Thoracic aorta (tissue), 2 donors: ENCODE data around the gene NPY1R. TPM values are rescaled to one million over a fixed set of nuclear protein-coding genes. Genes with fewer than 3 reads are reported as not detected.

ENCODE experiments used
- ATAC-seq: fragments of 150-250 bp; one replicate; pipeline ENCODE4 v1.8.0; 2017; ENCODE audit warnings: low read depth; ENCODE audit not compliant: insufficient number of reproducible peaks, low FRiP score
- DNase-seq: peaks from one replicate; pipeline ENCODE4 v3.0.0-alpha.2; 2020; ENCODE audit warnings: low spot score
- H3K27ac ChIP-seq, 2 donors: fragments of 200-600 bp; sonication (generic); 1 replicate in 1 of 2; 2 replicates in 1 of 2; pipeline ENCODE4 v1.5.1; 2016; ENCODE audit warnings: mild to moderate bottlenecking in 2 of 2, moderate library complexity in 2 of 2
- H3K27me3 ChIP-seq: fragments of 200-600 bp; sonication (generic); replicated peaks from 2 replicates; pipeline ENCODE4 v1.6.0; 2016; ENCODE audit warnings: mild to moderate bottlenecking; ENCODE audit not compliant: insufficient read depth
- H3K36me3 ChIP-seq: fragments of 200-600 bp; sonication (generic); one replicate; pipeline ENCODE4 v1.5.1; 2016
- H3K4me1 ChIP-seq, 2 donors: fragments of 200-600 bp; sonication (generic); 1 replicate in 1 of 2; 2 replicates in 1 of 2; pipeline versions ENCODE4 v1.5.1 to v1.6.0; 2016; ENCODE audit warnings: low read depth in 2 of 2, mild to moderate bottlenecking in 1 of 2; ENCODE audit not compliant: control insufficient read depth in 1 of 2
- H3K4me3 ChIP-seq: fragments of 200-600 bp; sonication (generic); 2 replicates; pipeline ENCODE4 v1.5.1; 2016; ENCODE audit warnings: mild to moderate bottlenecking
- H3K9me3 ChIP-seq: fragments of 200-600 bp; sonication (generic); 2 replicates; pipeline ENCODE4 v1.5.1; 2016
- total RNA-seq, 2 donors: library from RNA; depleted of rRNA; stranded (reverse); fragments of >200 nt; gene quantifications; one replicate each; pipeline versions ENCODE4 v1.1.0 to v1.2.3, GENCODE V29; 2016
- TF ChIP-seq, protein P1 (sequence below): fragments of 200-600 bp; sonication (generic); IDR thresholded peaks from one replicate; pipeline ENCODE4 v1.5.1; 2019; ENCODE audit warnings: antibody characterized with exemption

The NPY1R gene
- total RNA-seq, 2 donors from 2014 or later = 35.4 to 112 TPM

- Histone ChIP-seq H3K9me3 (no peaks in the 10 kb centered on the region), H3K27me3 (no peaks in the 10 kb centered on the region), H3K27ac (no peak overlapping the region), H3K36me3 (no peaks in the 10 kb centered on the region), H3K4me1 (no peaks in the 10 kb centered on the region), H3K4me3 (no peak overlapping the region)
- ATAC-seq = no peak
- no peak for DNase-seq
- TF ChIP-seq, protein P1, sequence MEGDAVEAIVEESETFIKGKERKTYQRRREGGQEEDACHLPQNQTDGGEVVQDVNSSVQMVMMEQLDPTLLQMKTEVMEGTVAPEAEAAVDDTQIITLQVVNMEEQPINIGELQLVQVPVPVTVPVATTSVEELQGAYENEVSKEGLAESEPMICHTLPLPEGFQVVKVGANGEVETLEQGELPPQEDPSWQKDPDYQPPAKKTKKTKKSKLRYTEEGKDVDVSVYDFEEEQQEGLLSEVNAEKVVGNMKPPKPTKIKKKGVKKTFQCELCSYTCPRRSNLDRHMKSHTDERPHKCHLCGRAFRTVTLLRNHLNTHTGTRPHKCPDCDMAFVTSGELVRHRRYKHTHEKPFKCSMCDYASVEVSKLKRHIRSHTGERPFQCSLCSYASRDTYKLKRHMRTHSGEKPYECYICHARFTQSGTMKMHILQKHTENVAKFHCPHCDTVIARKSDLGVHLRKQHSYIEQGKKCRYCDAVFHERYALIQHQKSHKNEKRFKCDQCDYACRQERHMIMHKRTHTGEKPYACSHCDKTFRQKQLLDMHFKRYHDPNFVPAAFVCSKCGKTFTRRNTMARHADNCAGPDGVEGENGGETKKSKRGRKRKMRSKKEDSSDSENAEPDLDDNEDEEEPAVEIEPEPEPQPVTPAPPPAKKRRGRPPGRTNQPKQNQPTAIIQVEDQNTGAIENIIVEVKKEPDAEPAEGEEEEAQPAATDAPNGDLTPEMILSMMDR = no peak
These were observed 23.7 kb upstream of the NPY1R start for GRCh38 chr4:163356104-163356503.

- DNase-seq (no peak), ATAC-seq (no peak)
- Histone ChIP-seq H3K27me3 (no peaks in the 10 kb centered on the region), H3K9me3 (no peaks in the 10 kb centered on the region), H3K4me3 (no peak overlapping the region), H3K27ac (no peak overlapping the region), H3K4me1 (no peaks in the 10 kb centered on the region), H3K36me3 (no peaks in the 10 kb centered on the region)
- TF ChIP-seq, protein P1 = no peak
These were observed 20.7 kb upstream of the NPY1R start for GRCh38 chr4:163353054-163353453.

DNA sequence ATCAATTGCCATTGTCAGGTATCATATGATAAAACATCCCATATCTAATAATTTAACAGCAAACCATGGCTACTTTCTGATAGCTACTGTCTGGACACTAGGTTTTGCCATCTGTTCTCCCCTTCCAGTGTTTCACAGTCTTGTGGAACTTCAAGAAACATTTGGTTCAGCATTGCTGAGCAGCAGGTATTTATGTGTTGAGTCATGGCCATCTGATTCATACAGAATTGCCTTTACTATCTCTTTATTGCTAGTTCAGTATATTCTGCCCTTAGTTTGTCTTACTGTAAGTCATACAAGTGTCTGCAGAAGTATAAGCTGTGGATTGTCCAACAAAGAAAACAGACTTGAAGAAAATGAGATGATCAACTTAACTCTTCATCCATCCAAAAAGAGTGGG is 18.3 kb upstream of the NPY1R start:
- Histone ChIP-seq H3K27me3 (no peaks in the 10 kb centered on the region), H3K4me1 (no peaks in the 10 kb centered on the region), H3K4me3 (no peak overlapping the region), H3K36me3 (no peaks in the 10 kb centered on the region), H3K9me3 (no peaks in the 10 kb centered on the region), H3K27ac (no peak overlapping the region)
- TF ChIP-seq, protein P1 = no peak
- ATAC-seq = no peak
- no peak for DNase-seq

GRCh38 chr4:163344147-163345125 is 12.0 kb upstream of the NPY1R start:
- Histone ChIP-seq H3K36me3 (no peaks in the 10 kb centered on the region), H3K27me3 (no peaks in the 10 kb centered on the region), H3K4me3 (peak overlapping the region; percentile 92), H3K27ac (peak overlapping the region; percentile 80 to 83), H3K4me1 (peaks cover 0 to 8% of the 10 kb centered on the region in 2 donors), H3K9me3 (no peaks in the 10 kb centered on the region)
- DNase-seq (no peak), ATAC-seq (peak; percentile 49)
- TF ChIP-seq, protein P1 = no peak

DNA sequence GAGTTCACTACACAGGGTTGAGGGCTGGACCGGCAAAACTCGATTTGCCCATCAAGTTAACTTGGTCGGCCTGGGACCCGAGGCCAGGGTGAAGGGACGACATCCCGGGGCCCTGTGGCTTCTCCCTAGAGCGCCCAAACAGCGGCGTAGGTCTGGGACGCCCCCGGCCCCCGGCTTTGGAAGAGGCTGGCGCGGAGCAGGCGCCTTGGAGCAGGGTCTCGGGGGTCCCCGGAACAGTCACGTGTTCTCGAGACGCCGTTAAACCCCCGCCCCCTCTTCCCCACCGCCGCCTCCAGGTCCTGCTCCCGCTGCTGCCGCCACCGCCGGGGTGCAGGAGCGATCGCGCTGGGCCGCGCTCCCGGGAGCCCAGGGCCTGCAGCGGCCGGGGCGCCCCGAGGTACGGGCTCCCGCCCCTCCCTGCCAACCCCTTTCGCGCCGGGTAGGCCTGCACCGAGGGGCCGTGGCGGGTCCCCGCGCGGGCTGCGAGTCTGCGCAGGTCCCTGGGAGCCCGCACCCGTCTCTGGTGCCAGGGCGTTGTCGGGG is 11.3 kb upstream of the NPY1R start, which contains the start of gene NPY5R:
NPY5R (plus strand) TSS at position 289 of the 543 bp plus-strand sequence. CDS start 6,382 bp downstream, outside the sequence.
- Histone ChIP-seq H3K4me1 (peaks cover 0 to 8% of the 10 kb centered on the region in 2 donors), H3K36me3 (no peaks in the 10 kb centered on the region), H3K9me3 (no peaks in the 10 kb centered on the region), H3K4me3 (peak within 1 kb of the TSS; percentile 92), H3K27me3 (no peaks in the 10 kb centered on the region), H3K27ac (peak within 1 kb of the TSS; percentile 80 to 83)
- ATAC-seq (no peak), DNase-seq (no peak)
- TF ChIP-seq, protein P1 = no peak
